Naive thymus-derived CD4-positive, alpha-beta T cell (primary cell): ENCODE data around the gene DCAF4. TPM values are rescaled to one million over a fixed set of nuclear protein-coding genes. Genes with fewer than 3 reads are reported as not detected.
"Not testable (repeated sequence)": the region's sequence is repeated elsewhere in the genome, so short reads cannot be mapped to it uniquely, and the experiment has no call there.

Source experiments
- ATAC-seq: fragments of 150-1000 bp; cut with Tn5 transposase; 2 replicates; pipeline ENCODE4 v1.10.0; 2021; ENCODE audit warnings: mild to moderate bottlenecking, moderate library complexity
- CTCF ChIA-PET: fragments of 350-600 bp; sonication (Branson Sonifier 250); formaldehyde crosslinking; loops from one replicate; lab custom pipeline; 2021; ENCODE audit warnings: antibody characterized with exemption; lab: Charles Lee
- POLR2A ChIA-PET: fragments of 350-600 bp; sonication (Branson Sonifier 250); formaldehyde crosslinking; loops from one replicate; lab custom pipeline; 2021; ENCODE audit warnings: antibody characterized with exemption, inconsistent platforms; lab: Charles Lee
- DNase-seq, 9 donors: peaks; one replicate each; pipeline versions ENCODE4 v3.0.0 to v3.0.0-alpha.2; 2020 to 2022; ENCODE audit warnings: mixed read lengths in 1 of 9
- H3K27ac ChIP-seq: one replicate; pipeline ENCODE4 v1.7.0; 2013; ENCODE audit warnings: mild to moderate bottlenecking, low read depth, low read length, moderate library complexity
- H3K27me3 ChIP-seq, 2 donors: one replicate each; pipeline ENCODE4 v1.7.0; 2013; ENCODE audit warnings: low read length in 2 of 2, mild to moderate bottlenecking in 2 of 2, moderate library complexity in 2 of 2; ENCODE audit not compliant: control insufficient read depth in 2 of 2, insufficient read depth in 2 of 2
- H3K36me3 ChIP-seq, 3 experiments: 1 replicate in 2 of 3; 2 replicates in 1 of 3; pipeline ENCODE4 v1.7.0; 2013; ENCODE audit warnings: low read length in 3 of 3, mild to moderate bottlenecking in 3 of 3, moderate library complexity in 1 of 3; ENCODE audit not compliant: insufficient read depth in 3 of 3, control insufficient read depth in 2 of 3
- H3K4me1 ChIP-seq, 2 donors: one replicate each; pipeline ENCODE4 v1.7.0; 2013; ENCODE audit warnings: low read length in 2 of 2, mild to moderate bottlenecking in 2 of 2, moderate library complexity in 1 of 2; ENCODE audit not compliant: control insufficient read depth in 2 of 2, insufficient read depth in 2 of 2
- H3K4me3 ChIP-seq: 2 replicates; pipeline ENCODE4 v1.7.0; 2013; ENCODE audit warnings: mild to moderate bottlenecking, low read length
- H3K9me3 ChIP-seq, 3 experiments: 1 replicate in 2 of 3; 2 replicates in 1 of 3; pipeline ENCODE4 v1.7.0; 2013; ENCODE audit warnings: low read length in 3 of 3; ENCODE audit not compliant: control insufficient read depth in 2 of 3
- H3K27ac Mint-ChIP-seq, 9 donors: one replicate each; pipeline ENCODE4 v1.8.0; 2020 to 2022; ENCODE audit warnings: mixed read lengths in 9 of 9, mild to moderate bottlenecking in 8 of 9, moderate library complexity in 5 of 9, inconsistent platforms in 2 of 9
- H3K27me3 Mint-ChIP-seq, 5 donors: one replicate each; pipeline ENCODE4 v1.8.0; 2021 to 2022; ENCODE audit warnings: mixed read lengths in 5 of 5, mild to moderate bottlenecking in 1 of 5
- H3K36me3 Mint-ChIP-seq, 5 donors: one replicate each; pipeline ENCODE4 v1.8.0; 2020 to 2022; ENCODE audit warnings: mixed read lengths in 5 of 5, mild to moderate bottlenecking in 3 of 5, inconsistent platforms in 1 of 5
- H3K4me1 Mint-ChIP-seq, 7 donors: one replicate each; pipeline ENCODE4 v1.8.0; 2020 to 2022; ENCODE audit warnings: mixed read lengths in 7 of 7, mild to moderate bottlenecking in 3 of 7, inconsistent platforms in 1 of 7
- H3K4me3 Mint-ChIP-seq, 10 donors: one replicate each; pipeline ENCODE4 v1.8.0; 2020 to 2022; ENCODE audit warnings: mild to moderate bottlenecking in 10 of 10, mixed read lengths in 10 of 10, moderate library complexity in 6 of 10, inconsistent platforms in 2 of 10
- H3K9me3 Mint-ChIP-seq, 11 donors: one replicate each; pipeline ENCODE4 v1.8.0; 2020 to 2022; ENCODE audit warnings: mixed read lengths in 11 of 11, mild to moderate bottlenecking in 4 of 11, inconsistent platforms in 1 of 11, moderate library complexity in 1 of 11
- intact Hi-C, 2 donors: fragments of 100-400 bp; cut with micrococcal nuclease; formaldehyde crosslinking; loops; one replicate each; pipeline ENCODE4 v1.15.1; 2023
- polyA plus RNA-seq, 2 donors: library from polyadenylated mRNA; unstranded; fragments of 300-500 nt; fragmentation: Illumina TruSeq; gene quantifications; one replicate each; pipeline ENCODE4 v1.2.3, GENCODE V29; 2021
- total RNA-seq, 6 experiments: library from RNA in 5 of 6; stranded (reverse) in 5 of 6; gene quantifications; 1 replicate in 5 of 6; 2 replicates in 1 of 6; pipeline ENCODE4 v1.2.3 and lab custom pipeline; 2021 to 2026

DCAF4 gene
- total and polyA plus RNA-seq, 7 experiments from 2014 or later, result 6.8 to 37.8 (median 21.0) TPM

DNA sequence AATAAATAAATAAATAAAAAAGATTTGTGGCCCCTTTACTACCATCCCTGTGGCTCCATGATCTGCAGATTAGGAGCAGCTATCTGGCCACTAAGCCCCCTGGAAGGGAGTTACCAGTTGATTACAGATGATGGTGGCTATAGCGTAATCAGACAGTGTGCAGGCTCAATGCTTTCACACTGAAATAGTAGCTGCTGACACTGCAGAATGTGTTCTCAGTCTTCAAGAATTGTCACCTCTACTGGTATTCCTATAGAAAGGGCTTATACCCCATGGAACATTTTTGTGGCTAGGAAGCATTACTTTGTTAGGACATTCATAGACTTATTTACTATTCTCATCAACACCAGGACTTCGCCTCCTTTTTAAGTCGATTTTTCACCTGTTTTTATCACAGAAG is 30.9 kb downstream of the DCAF4 start:
- intact Hi-C loops, result no loop called here
- H3K27ac Mint-ChIP-seq, result no peak overlapping the region
- no peak overlapping the region for H3K27ac ChIP-seq
- no peak overlapping the region for H3K4me3 Mint-ChIP-seq
- POLR2A ChIA-PET, result no interaction called here
- no peaks in the 10 kb centered on the region for H3K27me3 ChIP-seq
- H3K9me3 ChIP-seq, result no peaks in the 10 kb centered on the region
- ATAC-seq, result no peak
- no peak overlapping the region for H3K4me3 ChIP-seq
- DNase-seq, result no peak
- H3K9me3 Mint-ChIP-seq, result peaks cover 0 to 3% (median 0%) of the 10 kb centered on the region in 11 donors
- peaks cover 0 to 78% (median 26%) of the 10 kb centered on the region in 5 donors for H3K36me3 Mint-ChIP-seq
- H3K27me3 Mint-ChIP-seq, result no peaks in the 10 kb centered on the region
- CTCF ChIA-PET, result no interaction called here
- peaks cover 0 to 4% (median 0%) of the 10 kb centered on the region in 7 donors for H3K4me1 Mint-ChIP-seq
- H3K36me3 ChIP-seq, result peaks cover 0 to 67% (median 0%) of the 10 kb centered on the region in 3 experiments
- H3K4me1 ChIP-seq, result no peaks in the 10 kb centered on the region

DNA sequence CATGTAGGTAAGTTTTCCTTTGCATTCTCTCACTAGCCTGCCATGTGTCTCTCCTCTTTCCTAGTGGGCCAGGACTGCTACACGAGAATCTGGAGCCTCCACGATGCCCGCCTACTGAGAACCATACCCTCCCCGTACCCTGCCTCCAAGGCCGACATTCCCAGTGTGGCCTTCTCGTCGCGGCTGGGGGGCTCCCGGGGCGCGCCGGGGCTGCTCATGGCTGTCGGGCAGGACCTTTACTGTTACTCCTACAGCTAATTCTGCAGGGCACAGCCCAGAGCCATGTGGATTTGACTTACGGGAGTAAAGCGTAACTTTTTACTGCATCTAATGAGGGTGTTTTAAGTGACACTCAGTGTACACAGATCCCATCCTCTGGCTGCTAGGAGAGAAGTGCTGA is 32.3 kb downstream of the DCAF4 start:
- no peaks in the 10 kb centered on the region for H3K4me1 ChIP-seq
- POLR2A ChIA-PET, result no interaction called here
- no peak overlapping the region for H3K4me3 Mint-ChIP-seq
- ATAC-seq (no peak), DNase-seq (no peak)
- no peak overlapping the region for H3K27ac ChIP-seq
- H3K36me3 Mint-ChIP-seq, result peaks cover 0 to 78% (median 25%) of the 10 kb centered on the region in 5 donors
- intact Hi-C loops, result no loop called here
- H3K36me3 ChIP-seq, result peaks cover 0 to 66% (median 0%) of the 10 kb centered on the region in 3 experiments
- no peaks in the 10 kb centered on the region for H3K27me3 ChIP-seq
- H3K9me3 ChIP-seq, result no peaks in the 10 kb centered on the region
- no peak overlapping the region for H3K4me3 ChIP-seq
- H3K4me1 Mint-ChIP-seq, result peaks cover 0 to 6% (median 0%) of the 10 kb centered on the region in 7 donors
- H3K27me3 Mint-ChIP-seq, result no peaks in the 10 kb centered on the region
- CTCF ChIA-PET, result no interaction called here
- no peak overlapping the region for H3K27ac Mint-ChIP-seq
- H3K9me3 Mint-ChIP-seq, result peaks cover 0 to 3% (median 0%) of the 10 kb centered on the region in 11 donors

DNA sequence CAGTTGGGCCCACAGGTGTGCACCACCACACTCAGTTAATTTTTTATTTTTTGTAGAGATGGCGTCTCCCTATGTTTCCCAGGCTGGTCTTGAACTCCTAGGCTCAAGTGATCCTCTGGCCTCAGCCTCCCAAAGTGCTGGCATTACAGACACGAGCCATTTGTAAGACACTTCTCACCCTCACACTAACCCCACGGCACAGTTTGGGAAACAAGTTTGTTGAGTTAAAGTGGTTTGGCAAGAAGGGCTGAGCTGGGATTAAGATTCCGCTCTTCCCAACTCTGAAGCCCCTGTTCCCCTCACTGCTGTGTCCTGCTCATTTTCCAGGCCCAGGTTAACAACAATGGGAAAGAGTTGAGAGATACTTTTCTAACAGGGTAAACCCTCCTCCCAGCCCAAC is 34.8 kb downstream of the DCAF4 start:
- H3K36me3 ChIP-seq, result peaks cover 0 to 50% (median 0%) of the 10 kb centered on the region in 3 experiments
- H3K9me3 ChIP-seq, POLR2A ChIA-PET, H3K27me3 ChIP-seq, CTCF ChIA-PET, H3K4me1 ChIP-seq, ATAC-seq, H3K27ac Mint-ChIP-seq, H3K4me3 ChIP-seq, H3K27ac ChIP-seq, intact Hi-C loops, DNase-seq, H3K9me3 Mint-ChIP-seq, H3K4me3 Mint-ChIP-seq, H3K27me3 Mint-ChIP-seq: not testable (repeated sequence)
- Mint-ChIP-seq H3K4me1 (peaks cover 0 to 16% (median 0%) of the 10 kb centered on the region in 7 donors), H3K36me3 (peaks cover 2 to 61% (median 28%) of the 10 kb centered on the region in 5 donors)

DNA sequence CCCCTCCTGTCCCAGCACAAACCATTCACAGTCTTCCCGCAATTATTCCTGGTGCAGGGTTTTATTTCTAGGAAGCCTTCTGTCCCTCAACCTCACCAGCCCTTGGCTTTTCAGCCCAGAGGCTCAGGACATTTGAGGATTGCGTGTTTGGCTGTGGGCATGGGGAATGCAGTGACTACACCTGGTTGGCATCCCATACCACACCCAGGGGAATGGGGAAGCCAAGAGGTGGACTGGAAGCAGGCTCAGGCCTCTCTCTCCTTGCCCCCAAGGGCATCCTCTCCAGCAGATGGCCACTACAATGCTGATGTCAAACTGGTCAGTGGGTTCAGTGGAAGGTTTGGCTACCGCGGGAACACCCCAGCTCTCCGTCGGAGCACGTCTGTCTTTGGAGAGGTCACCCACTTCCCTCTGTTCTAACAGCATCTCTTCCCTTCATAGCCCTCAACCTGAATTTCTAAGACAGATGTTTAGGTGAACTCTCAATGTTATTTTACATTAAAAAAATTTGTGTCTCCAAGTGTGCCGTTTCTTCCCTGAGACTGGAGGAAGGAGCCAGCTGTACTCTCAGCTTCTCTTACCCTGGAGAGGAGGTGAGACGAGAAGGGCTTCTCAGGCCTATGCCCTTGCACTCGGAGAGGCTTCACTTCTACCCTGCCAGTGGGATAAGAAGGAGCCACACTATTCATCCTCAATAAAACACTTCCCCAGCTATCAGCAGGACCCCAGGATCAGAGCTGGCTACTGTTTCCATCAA is 35.5 kb downstream of the DCAF4 start:
- no peak overlapping the region for H3K27ac ChIP-seq
- no peaks in the 10 kb centered on the region for H3K9me3 ChIP-seq
- ATAC-seq, result no peak
- Mint-ChIP-seq H3K4me1 (peaks cover 0 to 16% (median 0%) of the 10 kb centered on the region in 7 donors), H3K9me3 (peaks cover 0 to 3% (median 0%) of the 10 kb centered on the region in 11 donors), H3K36me3 (peaks cover 2 to 53% (median 22%) of the 10 kb centered on the region in 5 donors), H3K4me3 (no peak overlapping the region), H3K27me3 (no peaks in the 10 kb centered on the region), H3K27ac (no peak overlapping the region)
- ChIA-PET CTCF (no interaction called here), POLR2A (no interaction called here)
- no peak for DNase-seq
- H3K4me1 ChIP-seq, result no peaks in the 10 kb centered on the region
- intact Hi-C loops, result no loop called here
- H3K36me3 ChIP-seq, result peaks cover 0 to 42% (median 0%) of the 10 kb centered on the region in 3 experiments
- no peaks in the 10 kb centered on the region for H3K27me3 ChIP-seq
- no peak overlapping the region for H3K4me3 ChIP-seq

DNA sequence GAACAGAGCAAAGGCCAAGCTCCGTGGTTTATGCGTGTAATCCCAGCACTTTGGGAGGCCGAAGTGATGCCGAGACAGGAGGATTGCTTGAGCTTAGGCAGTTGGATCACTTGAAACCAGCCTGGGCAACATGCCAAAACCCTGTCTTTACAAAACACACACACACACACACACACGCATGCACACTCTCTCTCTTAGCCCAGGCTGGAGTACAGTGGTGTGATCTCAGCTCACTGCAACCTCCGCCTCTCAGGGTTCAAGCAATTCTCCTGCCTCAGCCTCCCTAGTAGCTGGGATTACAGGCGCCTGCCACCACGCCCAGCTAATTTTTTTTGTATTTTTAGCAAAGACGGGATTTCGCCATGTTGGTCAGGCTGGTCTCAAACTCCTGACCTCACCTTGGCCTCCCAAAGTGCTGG is 36.1 kb downstream of the DCAF4 start:
- H3K4me1 ChIP-seq, H3K27ac ChIP-seq, H3K9me3 ChIP-seq, DNase-seq, ATAC-seq, CTCF ChIA-PET, H3K27me3 ChIP-seq, H3K27me3 Mint-ChIP-seq, H3K27ac Mint-ChIP-seq, H3K9me3 Mint-ChIP-seq, H3K4me3 Mint-ChIP-seq, H3K4me3 ChIP-seq, intact Hi-C loops, POLR2A ChIA-PET: not testable (repeated sequence)
- peaks cover 0 to 38% (median 0%) of the 10 kb centered on the region in 3 experiments for H3K36me3 ChIP-seq
- peaks cover 2 to 49% (median 22%) of the 10 kb centered on the region in 5 donors for H3K36me3 Mint-ChIP-seq
- peaks cover 0 to 16% (median 0%) of the 10 kb centered on the region in 7 donors for H3K4me1 Mint-ChIP-seq

DNA sequence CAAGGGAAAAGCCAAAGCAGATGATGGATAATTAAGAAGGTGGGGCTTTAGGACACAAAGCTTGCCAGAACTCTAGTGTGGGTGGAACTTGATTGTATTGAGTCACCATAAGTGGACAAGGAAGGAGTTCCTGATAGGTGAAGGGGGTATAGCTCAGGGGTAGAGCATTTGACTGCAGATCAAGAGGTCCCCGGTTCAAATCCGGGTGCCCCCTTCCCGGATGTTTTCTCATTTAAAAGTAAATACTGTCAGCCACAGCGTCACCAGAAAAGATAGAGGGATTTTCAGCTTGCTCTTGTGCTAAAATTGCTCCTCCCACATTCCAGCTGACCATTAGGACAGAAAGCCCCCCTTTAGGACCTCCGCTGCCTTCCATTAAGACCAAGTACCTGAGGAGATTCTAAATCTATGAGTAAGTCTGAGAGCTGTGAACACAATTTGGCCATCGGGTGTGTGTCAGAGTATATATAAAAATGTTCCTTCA is 36.6 kb downstream of the DCAF4 start:
- H3K4me3 Mint-ChIP-seq, result peak overlapping the region in 1 of 10 donors; percentile 30
- H3K27me3 Mint-ChIP-seq, result no peaks in the 10 kb centered on the region
- H3K27ac Mint-ChIP-seq, result peak overlapping the region in 1 of 9 donors; percentile 17
- intact Hi-C loops, result no loop called here
- Histone ChIP-seq H3K36me3 (peaks cover 0 to 33% (median 0%) of the 10 kb centered on the region in 3 experiments), H3K27ac (no peak overlapping the region), H3K4me3 (no peak overlapping the region), H3K27me3 (no peaks in the 10 kb centered on the region), H3K4me1 (no peaks in the 10 kb centered on the region), H3K9me3 (no peaks in the 10 kb centered on the region)
- H3K9me3 Mint-ChIP-seq, result peaks cover 0 to 3% (median 0%) of the 10 kb centered on the region in 11 donors
- ChIA-PET POLR2A (no interaction called here), CTCF (no interaction called here)
- peaks cover 2 to 44% (median 22%) of the 10 kb centered on the region in 5 donors for H3K36me3 Mint-ChIP-seq
- H3K4me1 Mint-ChIP-seq, result peaks cover 0 to 16% (median 0%) of the 10 kb centered on the region in 7 donors
- no peak for DNase-seq
- ATAC-seq, result no peak
